DND-41 (cell line): ENCODE measurements around the gene TCF25.

Experiments
- ATAC-seq: fragments of 200-7000 bp; cut with Tn5 transposase; 3 replicates; pipeline ENCODE4 v1.9.1; 2021; ENCODE audit warnings: low read depth; ENCODE audit not compliant: insufficient read depth
- DNase-seq: peaks from one replicate; pipeline ENCODE4 v3.0.0-alpha.2; 2020
- H2AFZ ChIP-seq: 2 replicates; pipeline ENCODE4 v1.6.0; 2012; ENCODE audit warnings: low read depth, low read length
- H3K27ac ChIP-seq: 2 replicates; pipeline ENCODE4 v1.5.1; 2012; ENCODE audit warnings: low read length, inconsistent platforms
- H3K27me3 ChIP-seq: fragments of 200-600 bp; sonication (generic); 2 replicates; pipeline ENCODE4 v1.6.0; 2012; ENCODE audit warnings: low read length, mild to moderate bottlenecking, inconsistent platforms; ENCODE audit not compliant: insufficient read depth, poor library complexity
- H3K36me3 ChIP-seq: 2 replicates; pipeline ENCODE4 v1.5.1; 2012; ENCODE audit warnings: low read length, inconsistent platforms; ENCODE audit not compliant: insufficient read depth
- H3K4me1 ChIP-seq: 2 replicates; pipeline ENCODE4 v1.5.1; 2012; ENCODE audit warnings: mild to moderate bottlenecking, low read length; ENCODE audit not compliant: insufficient read depth
- H3K4me2 ChIP-seq: 2 replicates; pipeline ENCODE4 v1.6.0; 2012; ENCODE audit warnings: mild to moderate bottlenecking, moderate library complexity, low read length, inconsistent platforms; ENCODE audit not compliant: insufficient read depth
- H3K4me3 ChIP-seq, 2 experiments: fragments of 200-600 bp in 1 of 2; shearing (Covaris generic) in 1 of 2; 2 replicates each; pipeline ENCODE4 v1.5.1; 2012 to 2016; ENCODE audit warnings: inconsistent platforms in 2 of 2, low read length in 2 of 2, mild to moderate bottlenecking in 2 of 2, low read depth in 1 of 2, moderate library complexity in 1 of 2
- H3K79me2 ChIP-seq: 2 replicates; pipeline ENCODE4 v1.6.0; 2012; ENCODE audit warnings: low read length, inconsistent platforms; ENCODE audit not compliant: insufficient read depth
- H3K9ac ChIP-seq: 2 replicates; pipeline ENCODE4 v1.6.0; 2012; ENCODE audit warnings: low read depth, mild to moderate bottlenecking, inconsistent platforms, low read length, moderate library complexity
- H3K9me3 ChIP-seq: 2 replicates; pipeline ENCODE4 v1.5.1; 2012; ENCODE audit warnings: low read length, moderate library complexity, mild to moderate bottlenecking, inconsistent platforms; ENCODE audit not compliant: insufficient read depth, severe bottlenecking
- H4K20me1 ChIP-seq: 2 replicates; pipeline ENCODE4 v1.6.0; 2012; ENCODE audit warnings: low read length; ENCODE audit not compliant: insufficient read depth
- CTCF ChIP-seq: IDR thresholded peaks from 2 replicates; pipeline ENCODE4 v1.5.1; 2012; ENCODE audit warnings: borderline replicate concordance, low read length, moderate library complexity, mild to moderate bottlenecking; ENCODE audit not compliant: poor library complexity, severe bottlenecking; ENCODE audit errors: extremely low read depth
- EZH2 ChIP-seq: IDR thresholded peaks from 3 replicates; pipeline ENCODE4 v1.6.1; 2012; ENCODE audit warnings: borderline replicate concordance, low read depth, mild to moderate bottlenecking, moderate library complexity, low read length, inconsistent platforms; ENCODE audit not compliant: severe bottlenecking

The TCF25 gene

GRCh38 chr16:89915303-89916232 lies 42.2 kb downstream of the TCF25 start:
- Histone ChIP-seq H3K4me1 (peaks cover 34% of the 10 kb centered on the region), H3K9me3 (no peaks in the 10 kb centered on the region), H3K79me2 (no peaks in the 10 kb centered on the region), H3K27ac (no peak overlapping the region), H2AFZ (no peak overlapping the region), H3K27me3 (peaks cover 10% of the 10 kb centered on the region), H3K4me2 (no peak overlapping the region; the same call in 1 of the 2 replicates), H3K9ac (no peak overlapping the region), H3K36me3 (peaks cover 19% of the 10 kb centered on the region), H3K4me3 (no peak overlapping the region), H4K20me1 (peaks cover 80% of the 10 kb centered on the region)
- ATAC-seq (no peak), DNase-seq (no peak)
- TF ChIP-seq EZH2 = no peak
- TF ChIP-seq CTCF = no peak

GRCh38 chr16:89917773-89918452 lies 44.5 kb downstream of the TCF25 start:
- no peak overlapping the region for H2AFZ ChIP-seq
- H3K79me2 ChIP-seq = no peaks in the 10 kb centered on the region
- peaks cover 34% of the 10 kb centered on the region for H3K4me1 ChIP-seq
- H3K9me3 ChIP-seq = no peaks in the 10 kb centered on the region
- H3K27ac ChIP-seq = peak overlapping the region; percentile 42; the same call in 1 of the 2 replicates
- peak overlapping the region in 1 of 2 experiments; percentile 41; a peak in 2 of 4 replicates for H3K4me3 ChIP-seq
- peak overlapping the region; percentile 57 for H3K4me2 ChIP-seq
- DNase-seq = peak; percentile 95
- peak; percentile 91 for ATAC-seq
- H4K20me1 ChIP-seq = peaks cover 79% of the 10 kb centered on the region
- no peak for TF ChIP-seq EZH2
- TF ChIP-seq CTCF = no peak
- peaks cover 32% of the 10 kb centered on the region for H3K27me3 ChIP-seq
- no peaks in the 10 kb centered on the region for H3K36me3 ChIP-seq
- H3K9ac ChIP-seq = no peak overlapping the region

DNA sequence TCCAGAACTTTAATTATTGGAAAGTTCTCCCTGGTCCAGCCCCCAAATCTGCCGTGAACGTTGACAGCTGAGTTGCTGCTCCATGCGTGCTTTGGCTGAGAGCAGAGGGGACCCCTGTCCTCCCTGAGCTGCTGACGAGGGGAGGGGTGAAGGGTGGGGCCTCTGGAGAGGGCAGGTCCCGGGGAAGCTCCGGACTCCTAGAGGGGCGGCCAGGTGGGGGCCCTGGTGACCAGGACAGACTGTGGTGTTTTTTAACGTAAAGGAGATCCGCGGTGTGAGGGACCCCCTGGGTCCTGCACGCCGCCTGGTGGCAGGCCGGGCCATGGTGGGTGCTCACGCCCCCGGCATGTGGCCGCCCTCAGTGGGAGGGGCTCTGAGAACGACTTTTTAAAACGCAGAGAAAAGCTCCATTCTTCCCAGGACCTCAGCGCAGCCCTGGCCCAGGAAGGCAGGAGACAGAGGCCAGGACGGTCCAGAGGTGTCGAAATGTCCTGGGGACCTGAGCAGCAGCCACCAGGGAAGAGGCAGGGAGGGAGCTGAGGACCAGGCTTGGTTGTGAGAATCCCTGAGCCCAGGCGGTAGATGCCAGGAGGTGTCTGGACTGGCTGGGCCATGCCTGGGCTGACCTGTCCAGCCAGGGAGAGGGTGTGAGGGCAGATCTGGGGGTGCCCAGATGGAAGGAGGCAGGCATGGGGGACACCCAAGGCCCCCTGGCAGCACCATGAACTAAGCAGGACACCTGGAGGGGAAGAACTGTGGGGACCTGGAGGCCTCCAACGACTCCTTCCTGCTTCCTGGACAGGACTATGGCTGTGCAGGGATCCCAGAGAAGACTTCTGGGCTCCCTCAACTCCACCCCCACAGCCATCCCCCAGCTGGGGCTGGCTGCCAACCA lies 45.3 kb downstream of the TCF25 start, which contains the start of gene MC1R:
TSS of gene MC1R (plus strand) at position 410 of the 895 bp plus-strand sequence. CDS start at position 807, 397 bp downstream.
- Histone ChIP-seq H3K4me1 (peaks cover 34% of the 10 kb centered on the region), H3K27ac (peak within 1 kb of the TSS; percentile 42; the same call in 1 of the 2 replicates)
- ATAC-seq = peak; percentile 8

More for the DNA sequence above, 45.3 kb downstream of the TCF25 start, which contains the start of gene MC1R:
- DNase-seq = no peak
- no peak for TF ChIP-seq EZH2
- peak; percentile 55 for TF ChIP-seq CTCF
- no peaks in the 10 kb centered on the region for H3K9me3 ChIP-seq
- H4K20me1 ChIP-seq = peaks cover 72% of the 10 kb centered on the region
- H2AFZ ChIP-seq = no peak within 1 kb of the TSS
- no peak within 1 kb of the TSS for H3K9ac ChIP-seq
- peaks cover 32% of the 10 kb centered on the region for H3K27me3 ChIP-seq
- H3K36me3 ChIP-seq = no peaks in the 10 kb centered on the region
- H3K79me2 ChIP-seq = no peaks in the 10 kb centered on the region
- peak within 1 kb of the TSS in 1 of 2 experiments; percentile 41; a peak in 2 of 4 replicates for H3K4me3 ChIP-seq
- peak within 1 kb of the TSS; percentile 57 for H3K4me2 ChIP-seq
